H1 (cell line): ENCODE results near the gene PKP3. TPM values are rescaled to one million over a fixed set of nuclear protein-coding genes. Genes with fewer than 3 reads are reported as not detected.

Experiments used
- GABPA ChIP-seq: IDR thresholded peaks from 2 replicates; pipeline ENCODE4 v1.6.1; 2011; ENCODE audit warnings: mild to moderate bottlenecking, low read length, moderate library complexity, borderline replicate concordance; ENCODE audit not compliant: insufficient read depth
- MAFK ChIP-seq: IDR thresholded peaks from 2 replicates; pipeline ENCODE4 v1.6.1; 2012; ENCODE audit warnings: low read depth, mild to moderate bottlenecking, improper control_type of control experiment, low read length
- RBBP5 ChIP-seq: IDR thresholded peaks from 2 replicates; pipeline ENCODE4 v1.7.1; 2012; ENCODE audit warnings: low read depth, mild to moderate bottlenecking, inconsistent platforms, low read length, moderate library complexity, borderline replicate concordance
- SIN3A ChIP-seq, 2 experiments: IDR thresholded peaks in 1 of 2; conservative IDR thresholded peaks in 1 of 2; 2 replicates each; pipeline ENCODE4 v1.6.1; 2011 to 2012; ENCODE audit warnings: low read length in 2 of 2, improper control_type of control experiment in 1 of 2, low read depth in 1 of 2, mild to moderate bottlenecking in 1 of 2
- polyA plus RNA-seq, 7 experiments: library from polyadenylated mRNA; depleted of rRNA in 3 of 7; stranded (reverse) in 5 of 7; unstranded in 2 of 7; fragments of >200 nt in 5 of 7; fragments of 200-250 nt in 2 of 7; gene quantifications; 1 replicate in 5 of 7; 2 replicates in 1 of 7; 4 replicates in 1 of 7; pipeline versions ENCODE4 v1.2.1 to v1.2.3, GENCODE V29; 2011 to 2013; ENCODE audit warnings: missing spikeins in 2 of 7, mixed read lengths in 2 of 7
- total RNA-seq: library from RNA; stranded (reverse); fragmentation: NEBNext Ultra II Directional; extraction: Animal tissue kit (Norgen Biotek cat#: 25700); gene quantifications from 2 replicates; pipeline ENCODE4 v1.2.1, GENCODE V29; 2021

Gene PKP3
- total and polyA plus RNA-seq, 2 of the 8 experiments (the other 6 are each of a cell fraction or from before 2014, with no cell fraction given) = 16.7 to 28.7 TPM

GRCh38 chr11:395866-396265, 1.9 kb downstream of the PKP3 start (continued):
- TF ChIP-seq MAFK (no peak), RBBP5 (no peak), GABPA (no peak), SIN3A (conservative IDR thresholded peaks at IDR 0.05 in 1 of 2, IDR thresholded peaks at IDR 0.05 in 1 of 2; ENCODE audit: low read depth in 1 of 2, low read length in 2 of 2) (no peak)
